Activated T-cell treated with anti-CD3 and anti-CD28 coated beads, Interleukin-2, amount 50 U/mL, for 1 hour (primary cell): ENCODE results near the gene KCNV2.

Source experiments
- DNase-seq: peaks from one replicate; pipeline ENCODE4 v3.0.0-alpha.2; 2020

KCNV2 gene

GRCh38 chr9:2761424-2761823 is 44.1 kb downstream of the KCNV2 start:
- no peak for DNase-seq

- no peak for DNase-seq
Observed at GRCh38 chr9:2764353-2764752, 47.0 kb downstream of the KCNV2 start.

- DNase-seq: no peak
Observed at GRCh38 chr9:2765250-2765880, 48.1 kb downstream of the KCNV2 start.

- no peak for DNase-seq
Observed at GRCh38 chr9:2767800-2768677, 50.7 kb downstream of the KCNV2 start.

GRCh38 chr9:2771087-2771486 is 53.8 kb downstream of the KCNV2 start:
- DNase-seq: no peak

- DNase-seq: no peak
Observed at GRCh38 chr9:2771661-2772060, 54.4 kb downstream of the KCNV2 start.

GRCh38 chr9:2777454-2777853 is 60.1 kb downstream of the KCNV2 start:
- no peak for DNase-seq

- DNase-seq: no peak
Observed at GRCh38 chr9:2778816-2779215, 61.5 kb downstream of the KCNV2 start.
